Measurements from ENCODE around the gene PPM1F. TPM values are rescaled to one million over a fixed set of nuclear protein-coding genes. Genes with fewer than 3 reads are reported as not detected.
A peak's percentile ranks its signal among the peaks of the same experiment; 100 is the strongest.

PPM1F gene
- total and polyA plus RNA-seq, 7 experiments from 2014 or later, result 8.8 to 58.0 (median 25.3) TPM

GRCh38 chr22:21944871-21945270 is 7.8 kb downstream of the PPM1F start:
- ATAC-seq (no peak), DNase-seq (no peak)
- Mint-ChIP-seq H3K4me1 (peaks cover 28 to 46% (median 33%) of the 10 kb centered on the region in 7 donors), H3K9me3 (no peaks in the 10 kb centered on the region), H3K27ac (peak overlapping the region in 2 of 9 donors; percentile 8 to 18), H3K27me3 (no peaks in the 10 kb centered on the region), H3K4me3 (no peak overlapping the region), H3K36me3 (peaks cover 0 to 13% (median 0%) of the 10 kb centered on the region in 5 donors)
- Histone ChIP-seq H3K27me3 (ENCODE audit: control insufficient read depth in 2 of 2, insufficient read depth in 2 of 2, low read length in 2 of 2) (no peaks in the 10 kb centered on the region), H3K4me1 (ENCODE audit: control insufficient read depth in 2 of 2, insufficient read depth in 2 of 2, low read length in 2 of 2) (no peaks in the 10 kb centered on the region), H3K4me3 (ENCODE audit: low read length) (no peak overlapping the region), H3K27ac (ENCODE audit: low read depth, low read length) (no peak overlapping the region), H3K9me3 (ENCODE audit: control insufficient read depth in 2 of 3, low read length in 3 of 3) (no peaks in the 10 kb centered on the region), H3K36me3 (ENCODE audit: control insufficient read depth in 2 of 3, insufficient read depth in 3 of 3, low read length in 3 of 3) (peaks cover 0 to 30% (median 0%) of the 10 kb centered on the region in 3 experiments)
- ChIA-PET CTCF (no interaction called here), POLR2A (no interaction called here)
- intact Hi-C loops (cut with micrococcal nuclease), result loop anchor here in 1 of 2 donors (5.0 kb wide), 1 partner anchor 37 kb away; the partner anchor contains the start of gene TOP3B

- Mint-ChIP-seq H3K4me3 (no peak overlapping the region), H3K9me3 (no peaks in the 10 kb centered on the region)
- no peak overlapping the region for H3K27ac ChIP-seq (ENCODE audit: low read depth, low read length)
These were observed 8.8 kb downstream of the PPM1F start for GRCh38 chr22:21943571-21944448.

GRCh38 chr22:21942407-21943343 is 10.0 kb downstream of the PPM1F start:
- intact Hi-C loops (cut with micrococcal nuclease), result no loop called here
- peak in 2 of 9 donors; percentile 6 to 40 for DNase-seq
- ChIA-PET CTCF (interaction anchor here (1.3 kb wide), 1 partner anchor 10 kb away, joined by 4 read pairs; the partner anchor contains the start of gene PPM1F), POLR2A (no interaction called here)
- Histone ChIP-seq H3K4me1 (ENCODE audit: control insufficient read depth in 2 of 2, insufficient read depth in 2 of 2, low read length in 2 of 2) (peaks cover 8% of the 10 kb centered on the region in 2 donors), H3K27me3 (ENCODE audit: control insufficient read depth in 2 of 2, insufficient read depth in 2 of 2, low read length in 2 of 2) (no peaks in the 10 kb centered on the region), H3K4me3 (ENCODE audit: low read length) (no peak overlapping the region), H3K36me3 (ENCODE audit: control insufficient read depth in 2 of 3, insufficient read depth in 3 of 3, low read length in 3 of 3) (peaks cover 0 to 30% (median 0%) of the 10 kb centered on the region in 3 experiments), H3K27ac (ENCODE audit: low read depth, low read length) (no peak overlapping the region), H3K9me3 (ENCODE audit: control insufficient read depth in 2 of 3, low read length in 3 of 3) (no peaks in the 10 kb centered on the region)
- Mint-ChIP-seq H3K27me3 (no peaks in the 10 kb centered on the region), H3K4me1 (peaks cover 26 to 52% (median 41%) of the 10 kb centered on the region in 7 donors), H3K36me3 (peaks cover 0 to 8% (median 0%) of the 10 kb centered on the region in 5 donors), H3K4me3 (peak overlapping the region in 1 of 10 donors; percentile 48), H3K9me3 (no peaks in the 10 kb centered on the region), H3K27ac (peak overlapping the region; percentile 3 to 73 (median 66))
- ATAC-seq, result peak; percentile 18

More at GRCh38 chr22:21943571-21944448, 8.8 kb downstream of the PPM1F start:
- no peaks in the 10 kb centered on the region for H3K27me3 Mint-ChIP-seq
- ATAC-seq (no peak), DNase-seq (peak in 1 of 9 donors; percentile 7)
- peaks cover 0 to 9% (median 0%) of the 10 kb centered on the region in 5 donors for H3K36me3 Mint-ChIP-seq
- peak overlapping the region in 3 of 9 donors; percentile 14 to 62 (median 60) for H3K27ac Mint-ChIP-seq
- peaks cover 0 to 30% (median 0%) of the 10 kb centered on the region in 3 experiments for H3K36me3 ChIP-seq (ENCODE audit: control insufficient read depth in 2 of 3, insufficient read depth in 3 of 3, low read length in 3 of 3)
- H3K4me1 ChIP-seq (ENCODE audit: control insufficient read depth in 2 of 2, insufficient read depth in 2 of 2, low read length in 2 of 2), result no peaks in the 10 kb centered on the region
- ChIA-PET CTCF (no interaction called here), POLR2A (no interaction called here)
- no peaks in the 10 kb centered on the region for H3K27me3 ChIP-seq (ENCODE audit: control insufficient read depth in 2 of 2, insufficient read depth in 2 of 2, low read length in 2 of 2)
- intact Hi-C loops (cut with micrococcal nuclease), result no loop called here
- peaks cover 30 to 48% (median 36%) of the 10 kb centered on the region in 7 donors for H3K4me1 Mint-ChIP-seq
- no peaks in the 10 kb centered on the region for H3K9me3 ChIP-seq (ENCODE audit: control insufficient read depth in 2 of 3, low read length in 3 of 3)
- no peak overlapping the region for H3K4me3 ChIP-seq (ENCODE audit: low read length)

GRCh38 chr22:21941921-21942320 is 10.7 kb downstream of the PPM1F start:
- POLR2A ChIA-PET, result no interaction called here
- intact Hi-C loops (cut with micrococcal nuclease), result no loop called here
- peak overlapping the region in 8 of 9 donors; percentile 3 to 73 (median 68) for H3K27ac Mint-ChIP-seq

GRCh38 chr22:21940521-21940920 is 12.1 kb downstream of the PPM1F start:
- no peak overlapping the region for H3K4me3 Mint-ChIP-seq
- no peaks in the 10 kb centered on the region for H3K27me3 Mint-ChIP-seq
- intact Hi-C loops (cut with micrococcal nuclease), result no loop called here
- no peak overlapping the region for H3K27ac ChIP-seq (ENCODE audit: low read depth, low read length)
- H3K27me3 ChIP-seq (ENCODE audit: control insufficient read depth in 2 of 2, insufficient read depth in 2 of 2, low read length in 2 of 2), result no peaks in the 10 kb centered on the region
- CTCF ChIA-PET, result interaction anchor here (0.7 to 6.3 kb wide), 2 partner anchors 11 to 38 kb away, joined by 3 to 63 read pairs; partner anchors contain the start of gene PPM1F
- peaks cover 0 to 11% (median 0%) of the 10 kb centered on the region in 5 donors for H3K36me3 Mint-ChIP-seq
- POLR2A ChIA-PET, result interaction anchor here (1.1 kb wide), 1 partner anchor 12 kb away, joined by 3 read pairs; the partner anchor contains the start of gene PPM1F
- no peaks in the 10 kb centered on the region for H3K9me3 Mint-ChIP-seq
- peaks cover 0 to 22% (median 0%) of the 10 kb centered on the region in 3 experiments for H3K36me3 ChIP-seq (ENCODE audit: control insufficient read depth in 2 of 3, insufficient read depth in 3 of 3, low read length in 3 of 3)
- H3K9me3 ChIP-seq (ENCODE audit: control insufficient read depth in 2 of 3, low read length in 3 of 3), result no peaks in the 10 kb centered on the region
- H3K4me1 ChIP-seq (ENCODE audit: control insufficient read depth in 2 of 2, insufficient read depth in 2 of 2, low read length in 2 of 2), result peaks cover 12 to 13% of the 10 kb centered on the region in 2 donors
- peaks cover 20 to 55% (median 48%) of the 10 kb centered on the region in 7 donors for H3K4me1 Mint-ChIP-seq
- no peak for ATAC-seq
- DNase-seq, result peak in 1 of 9 donors; percentile 5
- H3K4me3 ChIP-seq (ENCODE audit: low read length), result no peak overlapping the region
- H3K27ac Mint-ChIP-seq, result peak overlapping the region in 4 of 9 donors; percentile 24 to 80 (median 47)

More at GRCh38 chr22:21941921-21942320, 10.7 kb downstream of the PPM1F start:
- CTCF ChIA-PET, result interaction anchor here (1.3 kb wide), 1 partner anchor 11 kb away, joined by 4 read pairs; the partner anchor contains the start of gene PPM1F
- Mint-ChIP-seq H3K27me3 (no peaks in the 10 kb centered on the region), H3K9me3 (no peaks in the 10 kb centered on the region), H3K36me3 (peaks cover 0 to 8% (median 0%) of the 10 kb centered on the region in 5 donors), H3K4me3 (peak overlapping the region in 2 of 10 donors; percentile 0 to 17), H3K4me1 (peaks cover 26 to 54% (median 42%) of the 10 kb centered on the region in 7 donors)
- Histone ChIP-seq H3K9me3 (ENCODE audit: control insufficient read depth in 2 of 3, low read length in 3 of 3) (no peaks in the 10 kb centered on the region), H3K27ac (ENCODE audit: low read depth, low read length) (no peak overlapping the region), H3K27me3 (ENCODE audit: control insufficient read depth in 2 of 2, insufficient read depth in 2 of 2, low read length in 2 of 2) (no peaks in the 10 kb centered on the region), H3K36me3 (ENCODE audit: control insufficient read depth in 2 of 3, insufficient read depth in 3 of 3, low read length in 3 of 3) (peaks cover 0 to 30% (median 0%) of the 10 kb centered on the region in 3 experiments), H3K4me3 (ENCODE audit: low read length) (no peak overlapping the region), H3K4me1 (ENCODE audit: control insufficient read depth in 2 of 2, insufficient read depth in 2 of 2, low read length in 2 of 2) (peaks cover 12 to 13% of the 10 kb centered on the region in 2 donors)
- ATAC-seq, result no peak
- no peak for DNase-seq

Measured in naive thymus-derived CD4-positive, alpha-beta T cell (primary cell).